Stimulated activated naive B cell treated with anti-CD40 and anti-IgM and Interleukin-4, amounts not matched to agents 10 μg/mL and 1 μg/mL and 100 μg/mL, for 72 hours (primary cell): ENCODE data around the gene USP9X.

ENCODE experiments used
- ATAC-seq, 2 donors: fragments of 150-1000 bp; cut with Tn5 transposase; replicated peaks; 2 replicates each; pipeline ENCODE4 v1.10.0; 2021; ENCODE audit warnings: moderate library complexity in 1 of 2
- DNase-seq: peaks from one replicate; pipeline ENCODE4 v3.0.0; 2021
- H3K27ac Mint-ChIP-seq: one replicate; pipeline ENCODE4 v1.8.0; 2022; ENCODE audit warnings: mild to moderate bottlenecking, mixed read lengths
- H3K27me3 Mint-ChIP-seq, 2 donors: one replicate each; pipeline ENCODE4 v1.8.0; 2022; ENCODE audit warnings: mixed read lengths in 2 of 2
- H3K36me3 Mint-ChIP-seq, 2 donors: one replicate each; pipeline ENCODE4 v1.8.0; 2022; ENCODE audit warnings: mixed read lengths in 2 of 2, mild to moderate bottlenecking in 1 of 2
- H3K4me1 Mint-ChIP-seq, 2 donors: one replicate each; pipeline ENCODE4 v1.8.0; 2022; ENCODE audit warnings: mixed read lengths in 2 of 2, mild to moderate bottlenecking in 1 of 2
- H3K4me3 Mint-ChIP-seq, 2 donors: one replicate each; pipeline ENCODE4 v1.8.0; 2022; ENCODE audit warnings: mild to moderate bottlenecking in 2 of 2, mixed read lengths in 2 of 2, moderate library complexity in 1 of 2
- H3K9me3 Mint-ChIP-seq, 2 donors: one replicate each; pipeline ENCODE4 v1.8.0; 2022; ENCODE audit warnings: mixed read lengths in 2 of 2, mild to moderate bottlenecking in 1 of 2

USP9X gene

DNA sequence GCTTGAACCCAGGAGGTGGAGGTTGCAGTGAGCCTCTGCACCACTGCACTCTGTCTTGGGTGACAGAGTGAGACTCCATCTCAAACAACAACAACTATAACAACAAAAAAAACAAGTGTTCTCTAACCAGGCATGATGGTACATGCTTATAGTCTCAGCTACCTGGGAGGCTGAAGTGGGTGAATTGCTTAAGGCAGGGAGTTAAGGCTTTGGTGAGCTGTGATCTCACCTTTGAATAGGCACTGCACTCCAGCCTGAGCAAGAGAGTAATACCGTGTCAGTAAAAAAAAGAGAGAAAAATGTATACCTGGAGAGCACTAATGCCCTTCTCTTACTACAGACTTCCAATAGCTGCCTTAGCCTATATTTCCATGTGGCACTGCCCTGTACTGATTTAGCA is 18.9 kb upstream of the USP9X start:
- Mint-ChIP-seq H3K27ac (no peak overlapping the region), H3K9me3 (no peaks in the 10 kb centered on the region), H3K27me3 (peaks cover 0 to 14% of the 10 kb centered on the region in 2 donors), H3K36me3 (no peaks in the 10 kb centered on the region), H3K4me3 (no peak overlapping the region), H3K4me1 (no peaks in the 10 kb centered on the region)
- DNase-seq (no peak), ATAC-seq (no peak)

DNA sequence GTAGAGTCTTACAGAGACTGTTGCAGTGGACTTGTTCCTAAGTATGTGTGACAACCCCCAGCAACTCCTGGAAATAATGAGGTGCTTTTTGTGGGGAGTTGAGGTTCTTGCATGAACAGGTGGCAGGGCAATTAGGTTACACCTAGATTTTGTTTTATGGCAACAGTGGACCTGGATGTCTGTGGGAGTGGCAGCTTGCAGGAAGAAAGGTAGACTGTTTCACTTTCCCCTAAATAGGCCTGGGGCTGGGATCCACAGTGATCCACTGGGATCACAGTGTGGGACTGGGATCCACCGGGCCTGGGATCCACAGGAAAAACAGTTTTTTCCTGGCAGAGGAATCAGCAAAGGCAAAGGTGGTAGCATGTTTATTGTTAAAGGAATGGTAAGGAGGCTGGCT is 18.3 kb upstream of the USP9X start:
- Mint-ChIP-seq H3K36me3 (no peaks in the 10 kb centered on the region), H3K4me1 (no peaks in the 10 kb centered on the region), H3K4me3 (no peak overlapping the region), H3K27ac (no peak overlapping the region), H3K27me3 (peaks cover 0 to 14% of the 10 kb centered on the region in 2 donors), H3K9me3 (no peaks in the 10 kb centered on the region)
- DNase-seq, result no peak
- no peak for ATAC-seq

DNA sequence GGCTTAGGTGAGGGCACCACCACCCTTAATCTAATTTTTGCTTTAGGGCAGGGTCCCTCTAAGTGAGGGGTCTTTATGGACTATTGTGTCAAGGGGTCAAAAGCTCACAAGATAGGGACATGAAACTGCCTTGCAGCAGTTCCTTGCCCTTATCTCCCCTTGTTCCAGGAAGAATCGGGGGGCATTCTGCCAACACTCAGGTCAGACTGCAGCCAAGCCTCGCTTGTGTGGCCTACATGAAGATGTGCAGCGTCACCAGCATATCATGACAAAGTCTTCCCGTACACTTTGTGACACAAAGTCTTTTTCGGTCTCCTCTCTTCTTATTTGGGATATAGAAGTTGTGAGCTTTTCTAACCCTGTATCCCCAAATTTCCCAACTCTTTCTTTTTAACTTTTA is 17.5 kb upstream of the USP9X start:
- DNase-seq (no peak), ATAC-seq (no peak)
- Mint-ChIP-seq H3K4me1 (peaks cover 0 to 1% of the 10 kb centered on the region in 2 donors), H3K4me3 (no peak overlapping the region), H3K9me3 (no peaks in the 10 kb centered on the region), H3K27me3 (peaks cover 0 to 18% of the 10 kb centered on the region in 2 donors), H3K27ac (no peak overlapping the region), H3K36me3 (no peaks in the 10 kb centered on the region)

DNA sequence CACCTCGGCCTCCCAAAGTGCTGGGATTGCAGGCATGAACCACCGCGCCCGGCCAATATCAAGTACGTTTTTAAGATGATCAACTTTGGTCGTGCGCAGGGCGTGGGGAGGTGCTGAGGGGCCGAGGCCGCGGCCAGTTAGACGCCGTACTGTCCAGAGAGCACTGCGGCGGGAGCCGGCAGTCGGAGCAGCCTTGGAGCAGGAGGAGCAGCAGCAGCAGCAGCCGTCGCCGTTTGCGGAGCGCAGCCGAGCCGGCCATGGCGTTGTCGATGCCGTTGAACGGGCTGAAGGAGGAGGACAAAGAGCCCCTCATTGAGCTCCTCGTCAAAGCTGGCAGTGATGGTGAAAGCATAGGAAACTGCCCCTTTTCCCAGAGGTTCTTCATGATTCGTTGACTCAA is 8.5 kb upstream of the USP9X start:
- Mint-ChIP-seq H3K4me3 (no peak overlapping the region), H3K27me3 (peaks cover 0 to 19% of the 10 kb centered on the region in 2 donors), H3K36me3 (no peaks in the 10 kb centered on the region), H3K27ac (no peak overlapping the region), H3K9me3 (no peaks in the 10 kb centered on the region), H3K4me1 (peaks cover 0 to 1% of the 10 kb centered on the region in 2 donors)
- ATAC-seq (no peak), DNase-seq (no peak)

DNA sequence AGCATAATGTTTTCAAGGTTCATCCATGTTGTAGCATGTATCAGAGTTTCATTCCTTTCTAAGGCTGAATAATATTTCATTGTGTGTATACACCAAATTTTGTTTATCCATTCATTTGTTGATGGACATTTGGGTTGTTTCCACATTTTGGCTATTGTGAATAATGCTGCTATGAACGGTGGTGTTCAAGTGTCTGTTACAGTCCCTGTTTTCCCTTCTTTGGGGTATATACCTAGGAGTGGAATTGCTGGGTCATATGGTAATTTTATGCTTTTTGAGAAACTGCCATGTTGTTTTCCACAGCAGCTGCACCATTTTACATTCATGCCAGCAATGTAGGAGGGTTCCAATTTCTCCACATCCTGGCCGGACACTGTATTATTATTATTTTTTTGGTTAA is 3.4 kb upstream of the USP9X start:
- Mint-ChIP-seq H3K36me3 (peaks cover 3 to 5% of the 10 kb centered on the region in 2 donors), H3K9me3 (no peaks in the 10 kb centered on the region), H3K4me3 (no peak overlapping the region), H3K27ac (no peak overlapping the region), H3K4me1 (peaks cover 0 to 2% of the 10 kb centered on the region in 2 donors), H3K27me3 (peaks cover 0 to 4% of the 10 kb centered on the region in 2 donors)
- DNase-seq (no peak), ATAC-seq (no peak)

DNA sequence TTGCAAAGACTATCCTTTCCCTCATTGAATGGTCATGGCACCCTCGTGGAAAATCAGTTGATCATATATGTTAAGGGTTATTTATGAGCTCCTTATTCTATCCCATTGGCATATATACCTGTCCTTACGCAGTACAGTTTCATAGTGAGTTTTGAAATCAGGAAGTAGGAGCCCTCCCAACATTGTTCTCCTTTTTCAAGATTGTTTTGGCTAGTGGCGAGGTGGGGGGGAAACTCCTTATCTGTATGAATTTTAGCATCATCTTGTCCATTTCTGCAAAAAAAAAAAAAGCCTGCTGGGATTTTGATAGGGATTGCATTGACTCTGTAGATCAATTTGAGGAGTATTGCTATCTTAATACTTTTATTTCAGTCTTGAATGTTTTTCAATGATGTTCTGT is 2.5 kb upstream of the USP9X start:
- H3K4me1 Mint-ChIP-seq, result peaks cover 0 to 4% of the 10 kb centered on the region in 2 donors
- H3K27me3 Mint-ChIP-seq, result peaks cover 0 to 4% of the 10 kb centered on the region in 2 donors
- ATAC-seq (no peak), DNase-seq (no peak)
- no peak overlapping the region for H3K4me3 Mint-ChIP-seq
- no peaks in the 10 kb centered on the region for H3K9me3 Mint-ChIP-seq
- peaks cover 3 to 9% of the 10 kb centered on the region in 2 donors for H3K36me3 Mint-ChIP-seq
- peak overlapping the region; percentile 14 for H3K27ac Mint-ChIP-seq

DNA sequence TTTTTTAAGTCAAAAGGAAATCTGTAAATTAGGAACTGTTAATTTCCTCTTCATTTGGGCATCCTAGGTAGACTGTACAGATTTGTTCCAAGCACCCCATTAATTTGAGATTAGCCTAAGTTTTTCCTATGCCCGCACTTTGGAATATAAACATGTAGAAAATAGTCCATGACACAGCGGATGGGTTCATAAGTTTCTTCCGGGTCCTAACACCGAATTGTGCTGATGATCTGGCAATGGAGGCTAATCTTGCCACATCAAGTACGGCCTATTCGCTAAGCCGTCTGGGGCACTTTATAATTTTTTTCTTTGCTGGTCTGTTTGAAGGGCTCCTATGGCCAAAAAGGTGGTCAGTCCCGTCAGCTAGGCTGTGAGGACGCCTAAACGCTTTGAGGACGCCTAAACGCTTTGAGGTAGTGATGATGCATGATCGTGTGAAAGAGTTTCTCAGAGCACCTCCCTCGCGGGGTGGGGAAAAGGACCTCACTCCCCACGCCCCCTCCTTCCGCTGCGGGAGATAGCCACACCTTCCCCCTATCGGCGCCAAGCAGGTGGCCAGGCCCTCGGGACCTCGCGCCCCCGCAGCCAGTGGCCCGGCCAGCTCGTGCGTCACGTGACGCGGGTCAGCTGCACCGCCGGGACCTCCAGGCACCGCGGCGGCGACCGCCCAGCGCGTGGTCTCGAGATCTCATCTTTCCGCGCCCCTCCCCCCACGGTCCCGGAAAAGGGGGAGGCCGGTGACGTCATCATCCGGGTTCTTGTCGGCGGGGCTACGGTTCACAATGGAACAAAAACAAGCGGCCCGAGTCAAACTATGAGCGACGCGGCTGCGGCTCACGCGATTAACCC is 977 bp upstream of the USP9X start:
- Mint-ChIP-seq H3K36me3 (peaks cover 6 to 18% of the 10 kb centered on the region in 2 donors), H3K27me3 (no peaks in the 10 kb centered on the region), H3K4me3 (peak overlapping the region; percentile 96 to 97), H3K9me3 (no peaks in the 10 kb centered on the region), H3K27ac (peak overlapping the region; percentile 100), H3K4me1 (peaks cover 7 to 8% of the 10 kb centered on the region in 2 donors)
- DNase-seq (peak; percentile 99), ATAC-seq (peak; percentile 69 to 74)

DNA sequence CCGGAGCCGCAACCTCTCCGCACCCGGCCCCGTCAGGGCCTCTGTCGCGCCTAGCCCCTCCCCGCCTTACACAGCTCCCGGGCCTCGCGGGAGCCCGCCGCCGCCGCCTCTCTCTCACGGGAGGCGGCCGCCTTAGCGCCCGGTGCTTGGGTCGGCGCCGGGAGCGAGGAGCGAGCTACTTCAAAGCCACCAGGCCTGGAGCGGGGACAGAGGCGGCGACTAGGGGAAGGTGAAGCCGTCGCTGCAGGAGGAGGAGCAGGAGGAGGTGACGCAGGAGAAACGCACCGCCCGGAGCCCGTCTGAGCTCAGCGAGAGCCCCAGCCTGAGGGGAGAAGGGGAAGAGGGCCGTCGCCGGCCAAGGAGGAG is 250 bp downstream of the USP9X start:
- H3K9me3 Mint-ChIP-seq, result no peaks in the 10 kb centered on the region
- ATAC-seq, result peak; percentile 38 to 41
- H3K4me1 Mint-ChIP-seq, result peaks cover 11% of the 10 kb centered on the region in 2 donors
- peaks cover 6 to 21% of the 10 kb centered on the region in 2 donors for H3K36me3 Mint-ChIP-seq
- H3K27me3 Mint-ChIP-seq, result no peaks in the 10 kb centered on the region
- peak; percentile 69 for DNase-seq
- H3K4me3 Mint-ChIP-seq, result peak overlapping the region; percentile 96 to 97
- H3K27ac Mint-ChIP-seq, result peak overlapping the region; percentile 100

DNA sequence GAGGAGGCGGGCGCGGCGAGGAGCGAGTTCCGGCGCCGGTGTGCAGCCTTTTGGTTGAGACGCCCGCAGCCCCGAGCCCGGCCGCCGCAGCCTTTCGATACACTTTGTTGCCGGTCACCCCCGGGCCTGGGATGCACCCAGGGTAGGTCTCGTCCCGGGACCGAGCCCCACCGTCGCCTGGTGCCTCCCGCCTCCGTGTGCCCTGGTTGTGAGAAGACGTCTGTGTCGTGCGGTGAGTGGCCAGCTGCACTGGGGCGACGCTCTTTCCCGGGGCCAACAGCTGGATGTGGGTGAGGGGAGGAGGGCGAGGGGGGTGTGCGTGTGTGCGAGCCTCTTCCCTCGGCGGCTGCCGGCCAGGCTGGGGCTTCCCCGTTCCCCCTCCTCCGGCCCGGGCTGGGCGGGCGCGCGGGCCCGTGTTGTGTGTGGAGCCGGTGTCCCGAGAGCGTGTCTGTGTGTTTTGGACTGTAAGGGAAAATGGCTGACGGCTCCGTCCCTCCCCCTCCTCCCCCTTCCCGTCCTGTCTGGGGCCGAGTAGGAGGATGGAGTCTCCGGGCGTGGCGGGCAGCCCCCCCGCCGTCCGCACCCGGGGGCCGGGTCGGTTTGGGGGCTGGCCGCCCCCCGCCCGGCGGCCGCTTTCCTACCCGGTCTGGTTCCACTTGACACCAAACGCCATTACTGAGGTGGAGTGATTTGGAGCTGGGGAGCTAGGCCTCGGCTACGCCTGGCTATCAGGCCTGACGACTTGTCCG is 807 bp downstream of the USP9X start:
- peak; percentile 14 for ATAC-seq
- peaks cover 6 to 21% of the 10 kb centered on the region in 2 donors for H3K36me3 Mint-ChIP-seq
- no peaks in the 10 kb centered on the region for H3K9me3 Mint-ChIP-seq
- DNase-seq, result peak; percentile 48
- H3K27me3 Mint-ChIP-seq, result no peaks in the 10 kb centered on the region
- H3K4me3 Mint-ChIP-seq, result peak overlapping the region; percentile 96 to 97
- H3K27ac Mint-ChIP-seq, result peak overlapping the region; percentile 100
- H3K4me1 Mint-ChIP-seq, result peaks cover 11 to 13% of the 10 kb centered on the region in 2 donors

DNA sequence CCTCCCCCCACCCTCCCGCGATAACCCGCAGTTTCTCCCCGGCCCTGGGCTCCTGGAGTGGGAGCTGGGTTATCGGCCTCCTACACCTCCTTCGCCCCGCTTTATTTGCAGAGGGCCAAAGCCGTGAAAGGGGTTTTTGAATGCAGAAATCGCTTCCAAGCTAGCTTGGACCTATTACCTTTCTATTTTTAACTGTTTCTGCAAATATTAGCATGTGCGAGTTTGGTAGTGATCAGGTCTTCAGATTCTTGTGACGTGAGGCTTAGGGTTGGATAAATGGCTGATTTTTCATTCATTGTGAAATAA is 1.3 kb downstream of the USP9X start:
- DNase-seq, result no peak
- peak overlapping the region; percentile 100 for H3K27ac Mint-ChIP-seq
- no peak for ATAC-seq
- no peaks in the 10 kb centered on the region for H3K27me3 Mint-ChIP-seq
- H3K4me3 Mint-ChIP-seq, result peak overlapping the region; percentile 96 to 97
- H3K36me3 Mint-ChIP-seq, result peaks cover 6 to 21% of the 10 kb centered on the region in 2 donors
- peaks cover 11 to 17% of the 10 kb centered on the region in 2 donors for H3K4me1 Mint-ChIP-seq
- H3K9me3 Mint-ChIP-seq, result no peaks in the 10 kb centered on the region

DNA sequence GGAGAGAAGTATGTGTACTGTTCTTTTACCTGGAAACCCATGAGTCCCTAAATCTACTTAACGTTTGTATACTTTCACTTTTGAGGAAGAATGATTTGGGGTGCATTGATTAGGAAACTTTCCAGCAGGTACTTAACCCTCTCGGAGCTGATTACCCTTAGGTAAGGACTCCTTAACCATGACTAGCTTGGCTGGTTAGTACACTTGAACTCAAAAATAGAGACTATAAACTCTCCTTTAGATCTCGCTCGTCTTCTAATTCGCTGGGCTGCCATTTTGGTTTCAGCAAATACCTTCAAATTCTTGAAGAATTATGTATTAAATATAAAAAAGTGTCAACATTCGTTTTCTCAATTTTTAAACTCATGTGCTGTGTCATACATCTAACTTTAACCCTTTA is 2.0 kb downstream of the USP9X start:
- no peak for ATAC-seq
- Mint-ChIP-seq H3K27ac (peak overlapping the region; percentile 100), H3K9me3 (no peaks in the 10 kb centered on the region), H3K4me1 (peaks cover 11 to 19% of the 10 kb centered on the region in 2 donors), H3K4me3 (peak overlapping the region; percentile 96 to 97), H3K36me3 (peaks cover 6 to 21% of the 10 kb centered on the region in 2 donors), H3K27me3 (no peaks in the 10 kb centered on the region)
- DNase-seq, result no peak

DNA sequence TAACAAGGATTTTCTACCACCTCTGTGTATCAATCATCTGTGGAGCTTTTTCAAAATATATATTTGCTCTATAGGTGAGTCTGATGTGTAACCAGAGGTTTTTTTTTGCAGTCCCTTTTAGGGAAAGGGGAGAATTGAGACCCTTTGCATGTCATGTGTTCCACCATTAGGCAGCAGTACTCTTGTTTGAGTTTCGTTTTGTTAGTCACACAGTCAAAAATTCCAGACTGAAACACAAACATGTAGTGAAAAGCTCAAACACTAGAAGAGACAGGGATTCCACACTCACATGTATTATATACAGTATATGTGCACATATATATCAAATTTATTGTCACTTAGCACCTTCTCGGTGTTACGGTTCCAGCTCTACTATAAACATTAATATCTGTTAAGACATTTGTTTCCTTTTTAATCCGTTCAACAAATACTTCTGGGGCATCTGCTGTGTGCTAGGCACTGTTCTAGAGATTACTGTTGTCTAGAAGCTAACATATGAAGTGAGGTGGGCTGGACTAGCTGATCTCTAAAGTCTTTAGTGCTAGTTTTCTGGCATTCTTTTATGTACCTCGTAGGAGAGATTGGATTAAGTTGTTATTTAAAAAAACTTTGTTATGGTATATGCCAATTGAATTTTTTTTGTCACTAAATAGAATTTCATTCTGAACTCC is 5.5 kb downstream of the USP9X start:
- H3K27me3 Mint-ChIP-seq, result no peaks in the 10 kb centered on the region
- no peak overlapping the region for H3K27ac Mint-ChIP-seq
- H3K36me3 Mint-ChIP-seq, result peaks cover 6 to 26% of the 10 kb centered on the region in 2 donors
- DNase-seq, result no peak
- H3K9me3 Mint-ChIP-seq, result no peaks in the 10 kb centered on the region
- H3K4me3 Mint-ChIP-seq, result no peak overlapping the region
- H3K4me1 Mint-ChIP-seq, result peaks cover 31 to 33% of the 10 kb centered on the region in 2 donors
- no peak for ATAC-seq

DNA sequence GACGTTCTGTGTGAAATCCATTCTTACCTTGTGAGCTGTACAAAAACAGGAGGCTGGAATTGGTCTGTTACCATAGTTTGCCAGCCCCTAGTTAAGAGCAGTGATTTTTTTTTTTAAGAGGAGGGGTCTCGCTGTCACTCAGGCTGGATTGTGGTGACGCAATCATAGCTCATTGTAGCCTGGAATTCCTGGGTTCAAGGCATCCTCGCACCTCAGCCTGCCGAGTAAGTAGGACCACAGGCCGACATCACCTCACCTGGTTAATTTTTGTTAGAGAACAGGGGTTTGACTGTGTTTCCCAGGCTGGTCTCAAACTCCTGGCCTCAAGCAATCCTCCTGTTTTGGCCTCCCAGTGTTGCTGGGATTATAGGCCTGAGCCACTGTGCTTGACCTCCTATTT is 7.5 kb downstream of the USP9X start:
- no peak for DNase-seq
- no peak overlapping the region for H3K4me3 Mint-ChIP-seq
- peaks cover 4 to 20% of the 10 kb centered on the region in 2 donors for H3K36me3 Mint-ChIP-seq
- H3K27me3 Mint-ChIP-seq, result no peaks in the 10 kb centered on the region
- no peak overlapping the region for H3K27ac Mint-ChIP-seq
- peaks cover 36 to 45% of the 10 kb centered on the region in 2 donors for H3K4me1 Mint-ChIP-seq
- H3K9me3 Mint-ChIP-seq, result no peaks in the 10 kb centered on the region
- ATAC-seq, result no peak

DNA sequence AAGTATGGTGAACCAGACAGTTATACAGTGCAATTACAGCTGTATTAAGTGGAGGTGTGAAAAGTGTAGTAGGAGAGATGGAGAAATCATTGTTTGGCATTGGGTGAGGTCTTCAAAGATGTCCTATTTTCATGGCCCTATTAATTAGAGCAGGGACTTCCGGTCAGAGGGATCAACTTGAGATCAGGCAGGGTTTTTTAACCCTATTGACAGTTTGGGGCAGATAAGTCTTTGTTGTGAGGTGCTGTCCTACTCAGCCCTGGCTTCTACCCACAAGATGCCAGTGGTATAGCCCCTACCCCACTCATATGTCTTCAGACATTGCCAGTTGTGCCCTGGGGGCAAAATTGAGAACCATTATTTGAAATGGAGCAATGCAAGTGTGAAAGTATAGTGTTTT is 9.9 kb downstream of the USP9X start:
- Mint-ChIP-seq H3K9me3 (no peaks in the 10 kb centered on the region), H3K27ac (no peak overlapping the region), H3K4me1 (peaks cover 39 to 43% of the 10 kb centered on the region in 2 donors), H3K27me3 (no peaks in the 10 kb centered on the region), H3K4me3 (no peak overlapping the region), H3K36me3 (peaks cover 6 to 28% of the 10 kb centered on the region in 2 donors)
- ATAC-seq (no peak), DNase-seq (no peak)
